ENCODE results near the gene ITLN1.

GRCh38 chr1:160855181-160855981 is 29.6 kb downstream of the ITLN1 start:
- TF ChIP-seq, protein P1, sequence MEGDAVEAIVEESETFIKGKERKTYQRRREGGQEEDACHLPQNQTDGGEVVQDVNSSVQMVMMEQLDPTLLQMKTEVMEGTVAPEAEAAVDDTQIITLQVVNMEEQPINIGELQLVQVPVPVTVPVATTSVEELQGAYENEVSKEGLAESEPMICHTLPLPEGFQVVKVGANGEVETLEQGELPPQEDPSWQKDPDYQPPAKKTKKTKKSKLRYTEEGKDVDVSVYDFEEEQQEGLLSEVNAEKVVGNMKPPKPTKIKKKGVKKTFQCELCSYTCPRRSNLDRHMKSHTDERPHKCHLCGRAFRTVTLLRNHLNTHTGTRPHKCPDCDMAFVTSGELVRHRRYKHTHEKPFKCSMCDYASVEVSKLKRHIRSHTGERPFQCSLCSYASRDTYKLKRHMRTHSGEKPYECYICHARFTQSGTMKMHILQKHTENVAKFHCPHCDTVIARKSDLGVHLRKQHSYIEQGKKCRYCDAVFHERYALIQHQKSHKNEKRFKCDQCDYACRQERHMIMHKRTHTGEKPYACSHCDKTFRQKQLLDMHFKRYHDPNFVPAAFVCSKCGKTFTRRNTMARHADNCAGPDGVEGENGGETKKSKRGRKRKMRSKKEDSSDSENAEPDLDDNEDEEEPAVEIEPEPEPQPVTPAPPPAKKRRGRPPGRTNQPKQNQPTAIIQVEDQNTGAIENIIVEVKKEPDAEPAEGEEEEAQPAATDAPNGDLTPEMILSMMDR (IDR thresholded peaks at IDR 0.05): no peak
- no peak for TF ChIP-seq POLR2A (IDR thresholded peaks at IDR 0.05)

Measured in uterus (tissue), 2 donors.